Hepatocyte (in vitro differentiated cells): ENCODE results near the gene ACKR3.

Experiments
- EZH2 ChIP-seq: fragments of 200-600 bp; sonication (generic); IDR thresholded peaks from 2 replicates; pipeline ENCODE4 v1.6.1; 2016; ENCODE audit warnings: antibody characterized with exemption, mild to moderate bottlenecking, borderline replicate concordance
- EZH2phosphoT487 ChIP-seq: fragments of 200-600 bp; sonication (generic); IDR thresholded peaks from one replicate; pipeline ENCODE4 v1.6.1; 2018; ENCODE audit warnings: antibody characterized with exemption, mild to moderate bottlenecking, low read depth, moderate library complexity; ENCODE audit not compliant: unreplicated experiment, severe bottlenecking
- TF ChIP-seq, protein P1 (sequence below): fragments of 200-600 bp; sonication (generic); IDR thresholded peaks from 2 replicates; pipeline ENCODE4 v1.5.1; 2016; ENCODE audit warnings: antibody characterized with exemption, mild to moderate bottlenecking; ENCODE audit not compliant: poor library complexity

GRCh38 chr2:236550701-236551465 lies 18.7 kb upstream of the ACKR3 start:
- TF ChIP-seq, protein P1, sequence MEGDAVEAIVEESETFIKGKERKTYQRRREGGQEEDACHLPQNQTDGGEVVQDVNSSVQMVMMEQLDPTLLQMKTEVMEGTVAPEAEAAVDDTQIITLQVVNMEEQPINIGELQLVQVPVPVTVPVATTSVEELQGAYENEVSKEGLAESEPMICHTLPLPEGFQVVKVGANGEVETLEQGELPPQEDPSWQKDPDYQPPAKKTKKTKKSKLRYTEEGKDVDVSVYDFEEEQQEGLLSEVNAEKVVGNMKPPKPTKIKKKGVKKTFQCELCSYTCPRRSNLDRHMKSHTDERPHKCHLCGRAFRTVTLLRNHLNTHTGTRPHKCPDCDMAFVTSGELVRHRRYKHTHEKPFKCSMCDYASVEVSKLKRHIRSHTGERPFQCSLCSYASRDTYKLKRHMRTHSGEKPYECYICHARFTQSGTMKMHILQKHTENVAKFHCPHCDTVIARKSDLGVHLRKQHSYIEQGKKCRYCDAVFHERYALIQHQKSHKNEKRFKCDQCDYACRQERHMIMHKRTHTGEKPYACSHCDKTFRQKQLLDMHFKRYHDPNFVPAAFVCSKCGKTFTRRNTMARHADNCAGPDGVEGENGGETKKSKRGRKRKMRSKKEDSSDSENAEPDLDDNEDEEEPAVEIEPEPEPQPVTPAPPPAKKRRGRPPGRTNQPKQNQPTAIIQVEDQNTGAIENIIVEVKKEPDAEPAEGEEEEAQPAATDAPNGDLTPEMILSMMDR = no peak
- no peak for TF ChIP-seq EZH2
- TF ChIP-seq EZH2phosphoT487 = no peak
